ENCODE measurements around the gene LGALS14. TPM values are rescaled to one million over a fixed set of nuclear protein-coding genes. Genes with fewer than 3 reads are reported as not detected.

Gene LGALS14
- total and polyA plus RNA-seq, 2 of the 8 experiments (the other 6 are each of a cell fraction or from before 2014, with no cell fraction given), result 0.50 to 0.77 TPM

DNA sequence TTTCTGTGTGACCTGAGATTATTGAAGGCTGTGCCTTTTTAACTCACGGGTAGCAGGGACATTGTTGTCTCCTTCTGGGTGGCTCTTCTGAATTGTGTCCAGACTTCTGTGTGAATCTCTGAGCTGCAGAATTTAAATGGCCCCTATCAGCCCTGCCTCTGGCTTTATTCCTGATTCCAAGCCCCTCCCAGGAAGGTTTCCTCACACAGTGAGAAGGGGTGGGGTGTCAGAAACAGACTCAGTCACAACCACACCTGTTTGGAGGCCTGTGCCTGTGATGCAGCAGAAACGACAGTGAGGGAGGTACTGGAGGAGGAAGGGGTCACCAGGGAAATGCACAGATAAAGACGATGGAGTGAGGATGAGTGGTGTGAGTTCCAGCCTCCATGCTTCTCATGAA, 33.6 kb downstream of the LGALS14 start, which contains the start of gene CLC:
TSS of gene CLC (minus strand) at position 139 of the 400 bp plus-strand sequence. CDS start at position 62, 77 bp downstream.
- H3K14ac ChIP-seq (ENCODE audit: insufficient read length), result no peak within 1 kb of the TSS
- no peaks in the 10 kb centered on the region for H3K9me3 ChIP-seq (ENCODE audit: insufficient read depth in 2 of 2, low read depth in 1 of 2, low read length in 1 of 2)
- 72% methylated on average over 2 of the region's 3 CpGs; no CpG with 5 or more reads in 1 of the 2 experiments for WGBS, 2 experiments (ENCODE audit: extremely low coverage in 1 of 2, insufficient coverage in 1 of 2, insufficient read length in 1 of 2, insufficient replicate concordance in 2 of 2, low coverage in 1 of 2, low lambda C conversion rate in 2 of 2, missing lambda C conversion rate in 1 of 2)
- POLR2A ChIA-PET (ENCODE audit: partially characterized antibody), result no interaction called here
- no peaks in the 10 kb centered on the region for H3K79me1 ChIP-seq (ENCODE audit: low read depth, low read length)
- no peak within 1 kb of the TSS; the same call in 1 of the 2 replicates for H2BK12ac ChIP-seq (ENCODE audit: low read depth, low read length)
- H3K23ac ChIP-seq (ENCODE audit: insufficient read length), result no peak within 1 kb of the TSS
- FAIRE-seq (no peak), DNase-seq (ENCODE audit: low read depth in 1 of 2, low spot score in 2 of 2) (no peak)
- no peak within 1 kb of the TSS for H2BK120ac ChIP-seq (replicated peaks; ENCODE audit: low read depth, low read length)
- H3K27ac ChIP-seq (ENCODE audit: low read depth, low read length), result no peak within 1 kb of the TSS
- no peak within 1 kb of the TSS for H3K4me3 ChIP-seq (ENCODE audit: extremely low read depth in 1 of 4, insufficient read depth in 2 of 4, low read depth in 3 of 4, low read length in 4 of 4)
- H4K20me1 ChIP-seq (replicated peaks in 1 of 2; ENCODE audit: control insufficient read depth in 1 of 2, insufficient read depth in 2 of 2, low read length in 2 of 2), result no peaks in the 10 kb centered on the region
- H3K56ac ChIP-seq (replicated peaks; ENCODE audit: insufficient read length, low read depth, low read length), result no peak within 1 kb of the TSS
- no peak within 1 kb of the TSS for H4K8ac ChIP-seq (ENCODE audit: extremely low read depth, insufficient read depth, low read length)
- H2BK5ac ChIP-seq (ENCODE audit: low read depth, low read length), result no peak within 1 kb of the TSS
- H3K79me2 ChIP-seq (ENCODE audit: control insufficient read depth in 1 of 2, insufficient read depth in 2 of 2, low read length in 2 of 2), result no peaks in the 10 kb centered on the region
- no peak within 1 kb of the TSS for H4K5ac ChIP-seq (ENCODE audit: insufficient read length, low read depth, low read length)
- H3K4ac ChIP-seq (replicated peaks; ENCODE audit: insufficient read length, low read depth, low read length), result no peak within 1 kb of the TSS
- no peak within 1 kb of the TSS for H3K18ac ChIP-seq (ENCODE audit: extremely low read depth, low read length)
- no peak within 1 kb of the TSS for H3K9ac ChIP-seq (replicated peaks in 1 of 4; ENCODE audit: extremely low read depth in 1 of 4, low read depth in 3 of 4, low read length in 3 of 4)
- H3K4me1 ChIP-seq (replicated peaks in 1 of 4; ENCODE audit: control insufficient read depth in 3 of 4, insufficient read depth in 4 of 4, low read length in 3 of 4), result peaks cover 0 to 3% (median under 1%) of the 10 kb centered on the region in 4 experiments; a peak in 2 of 7 replicates
- no peak within 1 kb of the TSS for H2AK5ac ChIP-seq (ENCODE audit: low read depth, low read length)
- no peak within 1 kb of the TSS for H2BK15ac ChIP-seq (ENCODE audit: low read length)
- H2AFZ ChIP-seq (ENCODE audit: low read length), result peak within 1 kb of the TSS; percentile 82; the same call in 1 of the 2 replicates
- H3K27me3 ChIP-seq (replicated peaks in 1 of 4; ENCODE audit: control insufficient read depth in 3 of 4, extremely low read depth in 1 of 4, insufficient read depth in 3 of 4, low read length in 3 of 4), result no peaks in the 10 kb centered on the region; a peak in 1 of 7 replicates
- no peaks in the 10 kb centered on the region for H3K23me2 ChIP-seq (ENCODE audit: low read depth, low read length)
- H4K91ac ChIP-seq (replicated peaks; ENCODE audit: insufficient read length, low read length), result no peak within 1 kb of the TSS
- H3K4me2 ChIP-seq (ENCODE audit: insufficient read depth in 1 of 2, low read depth in 2 of 2, low read length in 2 of 2), result no peak within 1 kb of the TSS; a peak in 1 of 4 replicates
- no peaks in the 10 kb centered on the region for H3K36me3 ChIP-seq (ENCODE audit: control insufficient read depth in 2 of 4, insufficient read depth in 4 of 4, low read length in 3 of 4)
- CTCF ChIA-PET (ENCODE audit: partially characterized antibody), result no interaction called here
- 0 out of 2 replicates have a peak within 1 kb of the TSS, but pooled peaks have one; percentile 25 for H2BK20ac ChIP-seq (ENCODE audit: low read length)
- no peak for TF ChIP-seq CBX8 (IDR thresholded peaks at IDR 0.05; ENCODE audit: borderline replicate concordance, low read depth, low read length)
- TF ChIP-seq EGR1 (IDR thresholded peaks at IDR 0.05; ENCODE audit: borderline replicate concordance, low read depth, low read length), result no peak
- TF ChIP-seq KDM5A (IDR thresholded peaks at IDR 0.05; ENCODE audit: low read length), result no peak
- TF ChIP-seq RAD21 (IDR thresholded peaks at IDR 0.05 in 1 of 2, conservative IDR thresholded peaks at IDR 0.05 in 1 of 2; ENCODE audit: low read depth in 2 of 2, low read length in 2 of 2), result no peak
- no peak for TF ChIP-seq TEAD4 (IDR thresholded peaks at IDR 0.05; ENCODE audit: low read depth, low read length)
- TF ChIP-seq TAF1 (IDR thresholded peaks at IDR 0.05; ENCODE audit: low read depth, low read length), result no peak
- TF ChIP-seq KDM1A (IDR thresholded peaks at IDR 0.05; ENCODE audit: borderline replicate concordance, low read length), result no peak
- TF ChIP-seq SIRT6 (IDR thresholded peaks at IDR 0.05; ENCODE audit: low read length), result no peak
- TF ChIP-seq CEBPB (IDR thresholded peaks at IDR 0.05; ENCODE audit: low read depth, low read length), result no peak
- no peak for TF ChIP-seq BRCA1 (IDR thresholded peaks at IDR 0.05; ENCODE audit: low read depth, low read length)
- no peak for TF ChIP-seq NRF1 (IDR thresholded peaks at IDR 0.05; ENCODE audit: low read depth, low read length)
- no peak for TF ChIP-seq TBP (IDR thresholded peaks at IDR 0.05; ENCODE audit: low read depth, low read length)
- TF ChIP-seq TAF7 (optimal IDR thresholded peaks at IDR 0.05; ENCODE audit: borderline replicate concordance, low read depth, low read length), result no peak
- no peak for TF ChIP-seq SAP30 (IDR thresholded peaks at IDR 0.05; ENCODE audit: insufficient read depth, insufficient replicate concordance, low read length)
- no peak for TF ChIP-seq SIX5 (IDR thresholded peaks at IDR 0.05; ENCODE audit: low read depth, low read length)
- TF ChIP-seq RFX5 (IDR thresholded peaks at IDR 0.05; ENCODE audit: borderline replicate concordance, low read depth, low read length), result no peak

Measured in H1 (cell line).